Fibroblast of skin of abdomen (primary cell): ENCODE measurements around the gene PLCH2.

Source experiments
- DNase-seq: peaks from one replicate; pipeline ENCODE4 v3.0.0-alpha.2; 2013

PLCH2 gene

DNA sequence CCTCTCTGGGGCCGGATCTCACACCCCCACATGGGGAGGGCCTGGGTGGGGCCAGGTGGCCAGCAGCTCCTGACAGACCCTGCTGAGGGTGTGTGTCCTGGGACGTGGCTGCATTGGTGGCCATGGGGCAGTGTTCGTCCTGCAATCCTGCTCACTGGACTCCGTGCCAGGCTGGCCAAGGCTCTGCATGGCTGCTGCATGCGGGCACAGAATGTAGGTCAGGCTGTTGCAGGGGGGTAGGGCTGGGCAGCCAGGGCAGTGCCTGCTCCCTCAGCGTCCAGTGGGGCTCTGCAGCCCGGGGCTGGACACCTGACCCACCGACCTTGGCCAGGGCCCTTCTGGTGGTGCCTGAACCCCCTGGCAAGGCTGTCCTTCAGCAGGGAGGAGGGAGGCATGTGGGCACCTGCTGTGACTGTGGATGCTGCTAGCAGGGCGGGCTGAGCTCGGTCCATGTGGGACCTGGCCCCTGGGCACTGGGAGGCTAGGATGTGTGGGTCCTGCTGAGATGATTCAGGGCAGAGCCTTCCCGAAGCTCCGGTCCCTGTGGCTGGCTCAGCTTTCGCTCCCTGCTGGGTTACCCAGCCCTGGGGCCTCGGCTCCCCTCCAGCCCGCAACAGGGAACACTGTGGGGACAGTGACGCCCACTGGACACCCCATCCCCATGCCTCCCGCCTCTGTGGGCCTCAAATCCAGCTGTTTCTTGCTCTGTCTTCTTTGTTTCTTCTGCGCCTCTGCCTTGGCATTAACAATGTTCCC lies 14.9 kb upstream of the PLCH2 start:
- DNase-seq: no peak

- DNase-seq: peak; percentile 17
Observed at GRCh38 chr1:2462819-2463218, 13.3 kb upstream of the PLCH2 start.

- DNase-seq: peak; percentile 18
Observed at GRCh38 chr1:2463396-2463795, 12.7 kb upstream of the PLCH2 start.

- DNase-seq: no peak
Observed at GRCh38 chr1:2465371-2466269, 10.5 kb upstream of the PLCH2 start.

- no peak for DNase-seq
Observed at GRCh38 chr1:2466270-2466665, 9.8 kb upstream of the PLCH2 start.

GRCh38 chr1:2466958-2467554 lies 9.0 kb upstream of the PLCH2 start:
- no peak for DNase-seq

DNA sequence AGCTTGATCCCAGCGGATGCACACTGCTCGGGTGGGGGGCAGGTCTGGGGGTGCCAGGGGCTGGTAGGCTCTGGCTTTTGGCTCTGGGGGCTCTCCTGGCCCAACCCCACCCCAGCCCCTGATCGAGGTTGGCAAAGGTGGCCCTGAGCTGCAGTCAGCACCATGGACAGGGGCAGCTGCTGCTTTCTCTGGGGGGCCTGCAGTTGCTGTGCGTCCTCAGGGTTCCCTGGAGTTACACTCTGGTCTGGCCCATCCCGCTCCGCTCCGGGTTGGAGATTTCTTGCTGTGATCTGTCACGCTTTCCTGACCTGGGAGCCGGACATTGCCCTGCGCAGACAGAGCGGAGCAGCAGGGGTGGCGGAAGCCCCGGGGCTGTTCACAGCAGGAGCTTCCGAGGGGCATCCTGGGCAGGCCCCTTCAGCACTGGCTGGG lies 8.0 kb upstream of the PLCH2 start:
- DNase-seq: peak; percentile 15

GRCh38 chr1:2468540-2468939 lies 7.5 kb upstream of the PLCH2 start:
- no peak for DNase-seq

DNA sequence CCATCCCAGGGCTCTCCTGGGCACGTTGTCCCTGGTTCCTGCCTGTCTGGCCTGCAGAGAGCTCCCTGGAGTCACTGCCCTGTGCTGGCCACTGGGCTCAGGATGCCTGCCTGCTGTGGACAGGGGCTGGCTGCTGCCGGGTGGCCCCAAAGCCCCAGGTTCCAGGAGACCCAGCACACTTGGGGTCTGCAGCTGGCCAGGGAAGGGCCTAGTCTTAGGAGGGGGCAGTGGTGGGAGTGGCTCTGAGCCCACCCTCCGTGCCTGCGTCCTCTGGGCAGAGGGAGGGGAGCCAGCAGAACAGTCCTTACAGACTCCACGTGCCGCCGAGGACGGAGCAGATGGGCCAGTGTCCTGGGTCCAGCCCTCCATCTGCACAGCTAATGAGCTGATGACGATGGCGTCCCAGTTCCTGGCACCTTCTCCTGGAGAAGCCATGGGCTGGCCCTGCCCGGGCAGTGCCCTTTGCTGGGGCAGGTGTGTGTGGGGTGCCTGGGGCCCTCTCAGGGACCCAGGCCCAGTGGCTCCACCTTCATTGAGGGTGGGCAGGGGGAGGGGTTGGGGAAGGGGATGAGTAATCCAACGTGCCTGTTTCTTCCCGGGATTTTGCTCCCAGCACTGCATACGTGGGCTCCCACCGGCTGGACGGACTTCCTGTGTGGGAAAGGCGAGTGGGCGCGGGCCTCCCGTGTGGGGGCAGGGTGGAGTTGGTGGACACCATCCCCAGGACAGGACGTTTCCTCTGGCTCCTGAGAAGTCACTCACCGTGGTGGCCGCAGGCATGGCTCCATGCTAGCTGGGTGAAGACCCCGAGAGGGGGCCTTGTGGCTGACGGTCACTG lies 6.8 kb upstream of the PLCH2 start:
- no peak for DNase-seq

DNA sequence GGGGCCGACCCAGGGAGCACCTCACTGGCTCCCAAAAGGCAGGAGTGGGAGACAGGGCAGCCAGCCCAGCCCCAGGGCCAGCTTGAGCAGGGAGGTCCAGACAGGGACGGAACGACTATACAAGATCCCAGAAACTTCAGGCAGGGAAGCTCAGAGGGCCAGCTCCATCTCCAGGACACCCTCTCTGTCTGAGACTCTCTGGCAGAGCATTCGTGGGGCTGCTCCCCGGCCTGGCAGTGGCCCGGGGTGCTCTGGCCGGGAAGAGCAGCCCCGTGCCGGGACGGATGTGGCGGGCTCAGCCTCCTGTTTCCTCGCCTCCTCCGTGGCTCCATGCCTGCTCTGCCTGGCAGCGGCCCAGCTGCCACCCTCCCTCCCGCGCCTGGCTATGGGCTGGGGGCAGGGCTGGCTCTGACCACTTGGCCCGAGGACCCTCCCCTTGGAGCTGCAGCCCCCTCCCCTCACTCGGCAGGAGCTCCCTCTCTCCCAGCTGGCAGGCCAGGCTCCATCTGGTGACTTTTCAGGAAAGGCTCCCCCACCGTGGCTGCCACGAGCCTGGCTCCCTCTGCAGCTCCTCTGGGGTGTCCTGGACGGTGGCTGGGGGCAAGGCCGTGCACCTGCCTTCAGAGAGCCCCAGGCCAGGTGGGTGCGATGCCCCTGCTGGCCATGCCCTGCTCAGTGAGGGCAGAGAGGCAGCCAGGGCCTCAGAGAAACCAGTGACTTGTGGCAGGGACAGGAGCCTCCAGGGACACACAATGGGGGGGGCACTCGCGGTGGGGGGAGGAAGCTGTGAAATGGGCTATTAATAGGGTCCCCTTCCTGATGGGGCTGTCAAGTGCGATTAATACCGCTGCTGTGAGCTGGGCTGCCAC lies 5.6 kb upstream of the PLCH2 start:
- no peak for DNase-seq

DNA sequence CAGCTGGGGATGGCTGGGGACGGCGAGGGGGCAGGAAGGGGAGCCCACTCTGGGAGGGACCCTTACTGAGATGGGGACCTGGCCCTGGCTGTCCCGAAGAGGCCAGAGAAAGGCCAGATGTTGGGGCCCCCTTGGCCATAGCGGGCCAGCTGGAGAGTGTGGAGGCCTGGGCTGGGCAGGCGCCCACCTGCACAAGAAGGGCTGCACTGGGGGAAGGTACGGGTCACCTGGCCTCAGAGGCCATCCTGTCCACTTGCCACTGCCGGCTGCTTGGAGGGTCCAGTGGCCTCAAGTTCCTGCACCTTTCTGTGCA lies 5.0 kb upstream of the PLCH2 start:
- DNase-seq: no peak

DNA sequence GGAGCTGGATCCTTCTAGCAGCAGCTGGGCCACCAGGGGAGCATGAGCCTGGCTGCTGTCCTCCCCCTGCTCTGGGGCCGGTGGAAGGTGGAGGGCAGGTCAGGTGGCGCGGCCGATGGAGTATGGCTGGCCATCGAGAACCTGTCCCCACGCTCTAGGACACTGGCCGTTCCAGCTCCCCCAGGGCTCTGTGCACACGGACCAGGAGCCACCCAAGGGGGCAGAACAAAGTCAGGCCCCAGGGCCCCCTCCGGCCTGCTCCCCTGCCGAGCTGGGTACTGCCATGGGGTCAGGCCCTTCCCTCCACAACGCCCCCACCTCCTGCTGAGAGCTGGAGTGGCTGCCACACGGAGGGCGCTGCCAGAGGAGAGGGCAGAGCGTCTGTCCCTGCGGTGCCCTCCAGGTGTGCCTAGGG lies 4.5 kb upstream of the PLCH2 start:
- DNase-seq: no peak

DNA sequence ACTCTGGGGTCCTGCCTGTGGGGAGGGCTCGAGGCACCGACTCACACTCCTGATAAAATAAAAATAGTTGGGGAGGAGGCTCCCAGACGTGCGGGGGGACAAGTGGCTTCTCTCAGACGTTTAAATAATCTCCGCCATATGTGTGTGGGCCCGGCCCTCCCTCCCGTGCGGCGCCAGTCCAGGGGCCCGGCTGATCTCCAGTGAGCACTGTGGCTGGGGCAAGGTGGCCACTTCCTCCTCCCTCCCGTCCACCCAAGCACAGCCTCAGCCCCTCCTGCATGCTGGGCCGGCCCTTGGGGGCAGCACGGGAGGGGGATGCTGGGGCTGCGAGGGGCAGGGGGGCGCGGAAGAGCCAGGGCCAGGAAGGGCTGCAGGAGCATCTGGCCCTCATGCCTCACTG lies 4.0 kb upstream of the PLCH2 start:
- DNase-seq: no peak

DNA sequence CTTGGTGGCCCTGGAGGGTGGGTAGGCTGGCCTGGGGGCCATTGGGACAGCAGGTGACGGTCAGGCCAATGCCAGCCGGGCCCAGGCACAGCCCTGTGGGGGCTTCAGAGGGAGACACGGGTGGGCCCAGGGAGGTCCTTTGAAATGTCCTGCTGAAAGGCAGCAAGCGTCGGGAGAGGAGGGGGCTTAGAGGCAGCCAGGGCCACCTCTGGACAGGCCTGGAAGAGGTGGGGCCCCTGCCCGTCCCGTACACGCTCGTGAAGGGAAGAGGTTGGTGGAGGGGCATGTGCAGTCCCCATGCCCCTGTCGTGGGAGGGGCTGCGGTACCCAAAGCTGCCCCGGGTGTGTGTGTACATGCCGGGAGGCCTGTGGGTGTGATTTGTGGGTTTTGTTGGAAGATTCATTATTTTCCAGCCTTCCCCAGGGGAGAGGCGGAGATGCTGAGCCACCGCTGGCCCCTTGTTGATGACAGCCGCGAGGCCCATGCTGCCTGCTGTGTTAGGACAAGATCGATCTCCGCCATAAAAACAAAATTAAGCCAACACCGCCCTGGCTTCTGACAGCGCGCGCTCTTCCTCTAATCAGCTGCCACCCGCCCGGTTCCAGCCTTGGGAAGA lies 3.4 kb upstream of the PLCH2 start:
- DNase-seq: no peak

DNA sequence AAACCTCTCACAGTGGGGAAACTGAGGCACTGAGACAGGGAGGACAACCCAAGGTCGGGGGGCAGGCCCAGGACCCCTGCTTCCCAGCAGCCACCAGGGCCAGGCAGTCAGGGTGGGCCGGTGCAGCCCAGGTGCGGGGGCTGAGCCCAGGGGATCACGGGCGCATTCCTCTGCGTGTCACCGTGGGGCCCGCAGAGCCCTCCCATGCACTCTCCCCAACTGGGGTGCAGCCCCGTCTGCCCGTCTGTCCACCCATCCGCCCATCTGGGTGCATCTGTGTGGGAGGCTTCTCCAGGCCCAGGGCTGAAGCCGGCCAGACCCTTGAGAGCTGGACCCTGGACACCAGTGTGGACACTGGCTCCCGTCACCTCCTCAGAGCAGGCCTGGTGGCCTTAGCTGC lies 2.9 kb upstream of the PLCH2 start:
- no peak for DNase-seq

- DNase-seq: no peak
Observed at GRCh38 chr1:2474104-2474844, 1.8 kb upstream of the PLCH2 start.

GRCh38 chr1:2474933-2475371 lies 1.1 kb upstream of the PLCH2 start:
- DNase-seq: no peak

DNA sequence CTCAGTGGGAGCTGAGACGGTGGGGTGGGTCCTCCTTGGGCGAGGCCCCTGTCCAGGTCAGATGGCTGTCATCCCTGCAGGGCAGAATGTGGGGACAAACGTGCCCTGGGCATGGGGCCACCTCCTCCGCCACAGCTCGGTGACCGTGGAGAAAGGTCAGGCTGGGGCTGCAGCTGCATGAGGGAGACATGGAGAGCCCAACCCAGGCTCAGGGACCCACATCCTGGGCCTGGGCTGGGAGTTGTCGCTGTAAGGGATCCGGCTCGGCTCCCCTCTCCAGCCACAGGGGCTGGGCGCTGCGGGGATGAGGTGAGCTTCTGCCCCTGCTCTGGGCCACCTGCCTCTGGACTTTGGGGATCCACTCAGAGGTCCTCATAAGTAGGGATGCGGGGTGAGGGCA lies 518 bp upstream of the PLCH2 start:
- DNase-seq: no peak

DNA sequence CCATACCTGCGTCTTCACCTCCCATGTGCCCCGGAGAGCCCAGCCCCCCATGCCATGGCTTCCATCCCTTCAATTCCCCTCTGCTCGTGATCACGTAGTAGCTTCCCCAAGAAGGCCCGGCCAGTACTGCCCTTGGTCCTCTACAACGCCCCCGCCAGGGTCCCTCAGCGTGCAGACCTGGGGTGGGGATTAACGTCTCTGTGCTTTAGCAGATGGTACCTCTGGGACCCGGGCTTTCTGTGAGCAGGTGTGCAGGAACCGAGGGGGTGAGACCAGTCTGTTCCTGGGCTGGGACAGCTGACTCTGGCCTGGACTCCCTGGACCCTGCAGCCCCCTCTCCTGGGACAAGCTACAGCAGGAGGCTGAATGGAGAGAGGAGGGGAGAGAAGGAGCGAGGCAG lies 1.2 kb downstream of the PLCH2 start:
- DNase-seq: no peak

GRCh38 chr1:2477791-2478499 lies 1.9 kb downstream of the PLCH2 start:
- no peak for DNase-seq
